Measurements from ENCODE around the gene NHERF2.

Gene NHERF2

DNA sequence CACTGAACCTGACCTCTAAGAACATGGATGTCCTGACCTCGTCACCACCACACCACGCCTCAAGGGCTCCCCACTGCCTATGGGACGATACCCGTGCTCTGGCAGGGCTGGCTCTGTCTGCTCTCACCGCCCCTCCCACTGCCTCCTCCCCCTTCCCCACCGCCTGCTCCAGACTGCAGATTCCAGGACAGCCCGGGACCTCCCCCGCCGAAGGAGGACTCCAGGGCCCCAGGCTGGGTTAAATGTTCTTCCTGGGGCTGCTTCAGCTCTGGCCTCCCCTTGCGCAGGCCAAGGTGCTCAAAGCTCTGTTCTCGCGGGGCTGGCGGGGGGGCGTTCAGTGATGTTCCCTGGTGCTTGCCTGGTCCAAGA lies 4.0 kb upstream of the NHERF2 start:
- POLR2A ChIA-PET = interaction anchor here (0.6 to 1.3 kb wide), 6 partner anchors 12 to 229 kb away, joined by 3 to 4 read pairs (median 3); partner anchors contain the start of genes ECI1, NTHL1, TRAF7 and TSC2
- CTCF ChIA-PET = interaction anchor here (0.5 to 1.5 kb wide), 9 partner anchors 19 to 216 kb away, joined by 3 to 13 read pairs (median 4); no protein-coding TSS in a partner anchor

DNA sequence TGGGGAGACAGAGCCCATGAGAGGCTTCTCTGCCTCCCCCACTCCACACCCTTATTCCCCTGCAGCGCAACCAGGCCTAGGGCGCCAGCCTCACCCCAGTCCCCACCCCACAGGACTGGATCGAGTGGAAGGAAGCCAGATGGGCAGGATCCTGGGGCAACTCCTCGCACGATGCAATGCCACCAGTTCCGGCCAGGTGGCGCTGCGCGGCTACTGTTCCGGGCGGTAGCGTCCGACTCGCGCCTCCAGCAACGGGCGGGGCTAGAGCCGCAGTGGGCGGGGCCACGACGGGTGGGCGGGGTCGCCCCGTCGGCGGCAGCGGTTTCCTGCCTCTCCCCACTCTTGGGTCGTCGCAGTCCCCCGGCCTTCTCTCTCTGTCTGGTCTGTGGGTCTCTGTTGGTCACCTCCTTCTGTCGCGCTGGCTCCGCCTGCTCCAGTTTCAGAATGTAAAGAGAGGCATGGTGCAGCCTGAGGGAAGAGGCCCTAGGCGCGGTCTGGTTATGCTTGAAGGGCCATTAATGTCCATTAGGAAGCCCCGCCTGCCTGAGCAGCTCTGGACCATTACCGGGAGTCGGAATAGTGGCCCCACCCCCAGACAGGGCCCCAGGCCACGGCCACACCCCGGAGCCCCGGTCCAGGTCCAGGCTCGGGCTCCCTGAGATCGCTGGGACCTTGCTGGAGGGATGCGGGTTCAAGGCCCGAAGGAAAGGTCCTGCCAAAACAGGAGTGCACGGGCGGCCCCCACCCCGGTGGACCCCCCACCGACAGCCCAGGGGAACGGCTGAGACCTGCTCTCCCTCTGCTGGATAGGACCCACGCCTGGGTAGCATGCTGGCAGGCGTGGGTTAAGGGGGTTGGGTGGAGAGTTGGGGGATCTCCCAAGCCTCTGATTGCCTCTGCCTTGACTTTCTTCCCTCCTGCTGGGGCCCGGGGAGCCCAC lies 3.3 kb upstream of the NHERF2 start:
- POLR2A ChIA-PET = interaction anchor here (0.6 to 1.7 kb wide), 8 partner anchors 13 to 132 kb away, joined by 3 to 8 read pairs (median 4); partner anchors contain the start of genes NTHL1, RPS2, TRAF7 and TSC2
- peak; percentile 99 for DNase-seq (ENCODE audit: extremely low spot score)
- CTCF ChIA-PET = interaction anchor here (0.5 to 1.5 kb wide), 12 partner anchors 19 to 215 kb away, joined by 3 to 13 read pairs (median 3); no protein-coding TSS in a partner anchor
- TF ChIP-seq FOXA1 (IDR thresholded peaks at IDR 0.05) (no peak), HDGF (IDR thresholded peaks at IDR 0.05; ENCODE audit: borderline replicate concordance) (0 out of 2 replicates have a peak, but pooled peaks have one; percentile 56), ARNT (IDR thresholded peaks at IDR 0.05) (0 out of 2 replicates have a peak, but pooled peaks have one; percentile 19), BHLHE40 (IDR thresholded peaks at IDR 0.05; ENCODE audit: borderline replicate concordance) (no peak)

More for the DNA sequence above, 4.0 kb upstream of the NHERF2 start:
- peak; percentile 53 for DNase-seq (ENCODE audit: extremely low spot score)
- TF ChIP-seq CTBP1 (IDR thresholded peaks at IDR 0.05; ENCODE audit: borderline replicate concordance) (no peak), ZNF384 (IDR thresholded peaks at IDR 0.05) (no peak), BHLHE40 (IDR thresholded peaks at IDR 0.05; ENCODE audit: borderline replicate concordance) (no peak), TARDBP (IDR thresholded peaks at IDR 0.05) (no peak), L3MBTL2 (conservative IDR thresholded peaks at IDR 0.05) (no peak; the same call in 1 of the 2 replicates), ELF4 (IDR thresholded peaks at IDR 0.05) (no peak), SP1 (IDR thresholded peaks at IDR 0.05) (no peak), FOXA1 (IDR thresholded peaks at IDR 0.05) (no peak), NFRKB (IDR thresholded peaks at IDR 0.05) (no peak), HDGF (IDR thresholded peaks at IDR 0.05; ENCODE audit: borderline replicate concordance) (no peak), FOXM1 (IDR thresholded peaks at IDR 0.05; ENCODE audit: borderline replicate concordance) (no peak), FOXK2 (IDR thresholded peaks at IDR 0.05) (no peak), LEF1 (IDR thresholded peaks at IDR 0.05; ENCODE audit: borderline replicate concordance) (no peak), SUZ12 (IDR thresholded peaks at IDR 0.05) (no peak), ARNT (IDR thresholded peaks at IDR 0.05) (no peak)
- TF ChIP-seq, protein P1, sequence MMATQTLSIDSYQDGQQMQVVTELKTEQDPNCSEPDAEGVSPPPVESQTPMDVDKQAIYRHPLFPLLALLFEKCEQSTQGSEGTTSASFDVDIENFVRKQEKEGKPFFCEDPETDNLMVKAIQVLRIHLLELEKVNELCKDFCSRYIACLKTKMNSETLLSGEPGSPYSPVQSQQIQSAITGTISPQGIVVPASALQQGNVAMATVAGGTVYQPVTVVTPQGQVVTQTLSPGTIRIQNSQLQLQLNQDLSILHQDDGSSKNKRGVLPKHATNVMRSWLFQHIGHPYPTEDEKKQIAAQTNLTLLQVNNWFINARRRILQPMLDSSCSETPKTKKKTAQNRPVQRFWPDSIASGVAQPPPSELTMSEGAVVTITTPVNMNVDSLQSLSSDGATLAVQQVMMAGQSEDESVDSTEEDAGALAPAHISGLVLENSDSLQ (IDR thresholded peaks at IDR 0.05) = no peak

DNA sequence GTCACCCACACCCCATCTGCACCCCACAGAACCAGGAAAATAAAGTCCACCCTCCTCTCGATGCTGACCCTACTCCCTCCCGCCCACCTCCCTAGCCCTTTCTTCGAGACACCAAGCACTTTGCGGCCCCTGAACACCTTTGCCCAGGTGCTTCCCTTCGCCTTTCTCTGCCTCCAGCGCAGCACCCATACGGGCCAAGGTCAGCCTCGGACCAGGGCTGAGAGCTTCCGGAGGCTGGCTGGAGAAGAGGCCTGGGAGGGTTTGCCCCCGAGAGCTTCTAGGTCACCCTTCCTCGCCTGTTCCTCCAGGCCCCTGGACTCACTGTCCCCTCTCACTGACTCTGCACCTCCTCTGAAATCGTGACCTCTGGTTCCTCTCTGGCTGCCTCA lies 2.7 kb upstream of the NHERF2 start:
- TF ChIP-seq ARNT (IDR thresholded peaks at IDR 0.05) = no peak
- no peak for TF ChIP-seq SP1 (IDR thresholded peaks at IDR 0.05)
- no peak for TF ChIP-seq SUZ12 (IDR thresholded peaks at IDR 0.05)
- no peak for TF ChIP-seq CTBP1 (IDR thresholded peaks at IDR 0.05; ENCODE audit: borderline replicate concordance)
- no peak for TF ChIP-seq L3MBTL2 (conservative IDR thresholded peaks at IDR 0.05)
- no peak for DNase-seq (ENCODE audit: extremely low spot score)
- ChIA-PET POLR2A (interaction anchor here (1.4 to 1.7 kb wide), 4 partner anchors 23 to 131 kb away, joined by 3 to 8 read pairs (median 6); partner anchors contain the start of genes NTHL1, RPS2, TRAF7 and TSC2), CTCF (interaction anchor here (0.5 to 1.0 kb wide), 4 partner anchors 35 to 123 kb away, joined by 3 read pairs; no protein-coding TSS in a partner anchor)

DNA sequence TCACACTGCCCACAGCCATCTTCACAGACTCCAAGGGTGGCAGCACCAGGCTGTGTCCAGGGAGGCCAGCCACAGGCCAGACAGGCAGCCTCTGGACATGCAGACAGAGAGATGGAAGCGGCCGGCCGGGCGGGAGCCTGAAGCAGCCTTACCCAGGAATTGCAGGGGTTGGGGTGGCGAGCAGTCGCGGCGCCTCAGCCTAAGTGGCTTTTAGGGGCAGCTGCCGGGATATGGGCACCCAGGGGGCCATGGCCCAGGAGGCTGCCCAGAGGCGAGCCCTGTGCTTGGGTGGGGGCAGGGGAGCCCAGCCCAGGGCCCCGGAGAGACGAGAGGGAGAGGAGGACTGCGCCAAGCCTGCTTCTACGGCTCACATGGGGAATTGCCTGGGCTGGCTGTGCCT lies 1.5 kb upstream of the NHERF2 start:
- CTCF ChIA-PET = no interaction called here
- POLR2A ChIA-PET = interaction anchor here (3.4 kb wide), 1 partner anchor 61 kb away, joined by 15 read pairs; the partner anchor contains the start of gene RPS2
- no peak for DNase-seq (ENCODE audit: extremely low spot score)
- no peak for TF ChIP-seq SP1 (IDR thresholded peaks at IDR 0.05)
- TF ChIP-seq NFRKB (IDR thresholded peaks at IDR 0.05) = no peak
- no peak for TF ChIP-seq FOXM1 (IDR thresholded peaks at IDR 0.05; ENCODE audit: borderline replicate concordance)
- no peak for TF ChIP-seq HDGF (IDR thresholded peaks at IDR 0.05; ENCODE audit: borderline replicate concordance)
- TF ChIP-seq ELF4 (IDR thresholded peaks at IDR 0.05) = no peak
- TF ChIP-seq CTBP1 (IDR thresholded peaks at IDR 0.05; ENCODE audit: borderline replicate concordance) = no peak
- no peak for TF ChIP-seq TARDBP (IDR thresholded peaks at IDR 0.05)

DNA sequence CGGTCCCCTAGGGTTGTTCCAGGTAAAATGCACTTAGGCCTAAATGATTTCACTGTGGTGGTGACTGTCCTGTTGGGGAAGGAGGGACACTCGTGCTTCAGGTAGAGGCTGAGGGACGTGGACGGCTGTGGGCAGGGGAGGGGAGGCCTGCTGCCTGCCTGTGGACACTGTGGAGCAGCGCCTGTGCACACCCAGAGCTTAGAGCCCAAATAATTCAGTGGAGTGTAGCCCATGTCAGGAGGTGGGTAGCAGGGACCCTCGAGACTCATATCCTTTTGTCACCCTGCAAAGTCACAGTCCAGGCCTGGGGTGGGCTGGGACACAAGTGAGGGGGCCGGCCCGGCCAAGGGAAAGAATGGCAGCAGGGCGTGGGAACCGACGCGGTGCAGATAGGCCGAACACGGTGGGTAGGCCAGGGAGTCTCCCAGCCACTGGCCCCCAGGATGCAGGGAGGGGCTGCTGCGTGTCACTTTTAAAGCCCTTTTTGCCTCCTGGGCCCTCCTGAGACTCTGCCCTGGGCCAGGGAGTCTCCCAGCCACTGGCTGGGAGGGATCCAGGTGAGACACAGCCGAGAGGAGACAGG lies 733 bp upstream of the NHERF2 start:
- DNase-seq (ENCODE audit: extremely low spot score) = no peak
- POLR2A ChIA-PET = interaction anchor here (1.6 to 3.4 kb wide), 4 partner anchors 16 to 129 kb away, joined by 5 to 15 read pairs (median 8); partner anchors contain the start of genes RPS2 and TRAF7
- CTCF ChIA-PET = interaction anchor here (0.5 to 1.3 kb wide), 2 partner anchors 44 to 133 kb away, joined by 3 to 5 read pairs; no protein-coding TSS in a partner anchor
- TF ChIP-seq L3MBTL2 (conservative IDR thresholded peaks at IDR 0.05) (no peak), LEF1 (IDR thresholded peaks at IDR 0.05; ENCODE audit: borderline replicate concordance) (no peak), ZNF384 (IDR thresholded peaks at IDR 0.05) (no peak), ELF4 (IDR thresholded peaks at IDR 0.05) (no peak), FOXM1 (IDR thresholded peaks at IDR 0.05; ENCODE audit: borderline replicate concordance) (no peak)

DNA sequence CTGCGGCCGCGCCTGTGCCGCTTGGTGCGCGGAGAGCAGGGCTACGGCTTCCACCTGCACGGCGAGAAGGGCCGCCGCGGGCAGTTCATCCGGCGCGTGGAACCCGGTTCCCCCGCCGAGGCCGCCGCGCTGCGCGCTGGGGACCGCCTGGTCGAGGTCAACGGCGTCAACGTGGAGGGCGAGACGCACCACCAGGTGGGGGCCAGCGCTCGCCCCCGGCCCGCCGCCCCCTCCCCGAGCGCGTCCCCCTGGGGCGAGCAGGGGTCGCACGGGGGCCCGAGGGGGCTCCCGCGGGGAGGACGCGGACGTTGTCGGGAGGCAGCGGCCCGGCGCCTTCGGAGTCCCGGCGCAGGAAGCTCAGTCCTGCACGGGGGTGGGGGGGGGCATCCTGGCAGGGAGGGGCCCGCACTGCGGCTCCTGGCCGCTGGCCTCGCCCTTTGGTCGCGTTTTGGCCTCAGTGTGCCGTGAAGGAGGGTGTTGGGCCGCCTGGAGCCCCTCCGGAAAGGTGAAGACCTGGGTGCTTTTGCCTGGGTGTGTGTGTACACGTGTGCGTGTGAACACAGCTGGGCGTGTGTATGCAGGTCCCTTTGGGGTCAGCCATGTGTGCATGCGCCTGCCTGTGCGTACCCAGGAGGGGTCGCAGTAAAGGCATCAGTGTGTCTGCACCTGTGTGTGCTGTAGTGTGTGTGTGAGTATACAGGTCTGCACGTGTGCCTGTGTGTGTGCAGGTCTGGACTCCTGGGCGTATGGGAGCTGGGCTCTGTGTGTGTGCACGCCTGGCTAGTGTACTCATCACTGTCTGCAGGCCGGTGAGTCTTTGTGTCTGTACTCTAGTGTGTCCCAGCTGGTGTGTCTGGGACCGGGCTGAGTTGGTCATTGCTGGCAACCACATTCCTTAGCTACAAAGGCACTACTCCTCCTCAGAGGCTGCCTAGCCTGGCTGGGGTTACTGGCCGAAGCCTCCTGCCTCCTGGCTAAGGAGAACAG lies 615 bp downstream of the NHERF2 start:
- no peak for TF ChIP-seq NFRKB (IDR thresholded peaks at IDR 0.05)
- no peak for TF ChIP-seq FOXA1 (IDR thresholded peaks at IDR 0.05)
- no peak for TF ChIP-seq TARDBP (IDR thresholded peaks at IDR 0.05)
- TF ChIP-seq SP1 (IDR thresholded peaks at IDR 0.05) = no peak
- no peak for TF ChIP-seq HDGF (IDR thresholded peaks at IDR 0.05; ENCODE audit: borderline replicate concordance)
- TF ChIP-seq L3MBTL2 (conservative IDR thresholded peaks at IDR 0.05) = no peak
- TF ChIP-seq LEF1 (IDR thresholded peaks at IDR 0.05; ENCODE audit: borderline replicate concordance) = no peak
- TF ChIP-seq, protein P1 (IDR thresholded peaks at IDR 0.05) = no peak
- TF ChIP-seq BHLHE40 (IDR thresholded peaks at IDR 0.05; ENCODE audit: borderline replicate concordance) = no peak
- TF ChIP-seq CTBP1 (IDR thresholded peaks at IDR 0.05; ENCODE audit: borderline replicate concordance) = no peak
- ChIA-PET CTCF (interaction anchor here (0.7 to 1.3 kb wide), 2 partner anchors 45 to 113 kb away, joined by 3 to 5 read pairs; no protein-coding TSS in a partner anchor), POLR2A (interaction anchor here (1.0 to 3.4 kb wide), 10 partner anchors 12 to 188 kb away, joined by 3 to 15 read pairs (median 6); partner anchors contain the start of genes MSRB1, NTHL1, RPS2 and TRAF7)
- DNase-seq (ENCODE audit: extremely low spot score) = no peak
